SK-N-SH (cell line): ENCODE measurements around the gene NOD2. TPM values are rescaled to one million over a fixed set of nuclear protein-coding genes. Genes with fewer than 3 reads are reported as not detected.

Experiments
- CTCF ChIA-PET: fragments of 300-600, 350-600 bp; formaldehyde crosslinking; extraction: SDS; loops from one replicate; lab custom pipeline; 2021; lab: Yijun Ruan, JAX
- POLR2A ChIA-PET: fragments of 350-600 bp; sonication (Branson Sonifier 250); formaldehyde crosslinking; extraction: SDS; loops from one replicate; lab custom pipeline; 2020; ENCODE audit warnings: antibody characterized with exemption, inconsistent platforms; lab: Yijun Ruan, JAX
- DNase-seq: peaks from one replicate; pipeline ENCODE4 v3.0.0; 2012
- H2AFZ ChIP-seq: fragments of 200-600 bp; sonication (generic); 2 replicates; pipeline ENCODE4 v1.8.1; 2016; ENCODE audit warnings: antibody characterized with exemption, mild to moderate bottlenecking, low read depth
- H3F3A ChIP-seq: fragments of 200-600 bp; sonication (generic); replicated peaks from 2 replicates; pipeline ENCODE3; 2016; ENCODE audit warnings: antibody characterized with exemption, mild to moderate bottlenecking; ENCODE audit not compliant: insufficient read depth
- H3K27ac ChIP-seq, 2 experiments: fragments of 200-500 bp in 1 of 2; fragments of 200-600 bp in 1 of 2; sonication (Bioruptor generic) in 1 of 2; sonication (generic), shearing (Covaris generic) in 1 of 2; 2 replicates each; pipeline versions ENCODE4 v1.5.1 to v1.6.1; 2014 to 2016; ENCODE audit warnings: low read depth in 2 of 2, inconsistent platforms in 1 of 2, low read length in 1 of 2, mild to moderate bottlenecking in 1 of 2, mixed read lengths in 1 of 2
- H3K27me3 ChIP-seq: fragments of 200-600 bp; sonication (generic), shearing (Covaris generic); 2 replicates; pipeline ENCODE4 v1.6.1; 2016; ENCODE audit warnings: mixed run types; ENCODE audit not compliant: insufficient read depth
- H3K36me3 ChIP-seq, 2 experiments: fragments of 200-500 bp in 1 of 2; fragments of 200-600 bp in 1 of 2; sonication (Bioruptor generic) in 1 of 2; sonication (generic) in 1 of 2; replicated peaks in 1 of 2; 2 replicates each; pipeline versions ENCODE3 to v1.5.1; 2014 to 2016; ENCODE audit warnings: low read length in 1 of 2, mild to moderate bottlenecking in 1 of 2; ENCODE audit not compliant: insufficient read depth in 2 of 2, control insufficient read depth in 1 of 2
- H3K4me1 ChIP-seq, 2 experiments: fragments of 200-500 bp in 1 of 2; fragments of 200-600 bp in 1 of 2; sonication (Bioruptor generic) in 1 of 2; sonication (generic), shearing (Covaris generic) in 1 of 2; 2 replicates each; pipeline versions ENCODE4 v1.5.1 to v1.6.1; 2014 to 2016; ENCODE audit warnings: low read depth in 1 of 2, low read length in 1 of 2, mixed run types in 1 of 2; ENCODE audit not compliant: insufficient read depth in 2 of 2, control insufficient read depth in 1 of 2
- H3K4me2 ChIP-seq: fragments of 200-600 bp; sonication (generic), shearing (Covaris generic); 2 replicates; pipeline ENCODE4 v1.6.1; 2017; ENCODE audit warnings: mixed run types
- H3K4me3 ChIP-seq, 2 experiments: fragments of 200-500 bp in 1 of 2; fragments of 200-600 bp in 1 of 2; sonication (Bioruptor generic) in 1 of 2; sonication (generic), shearing (Covaris generic) in 1 of 2; 2 replicates each; pipeline versions ENCODE4 v1.5.1 to v1.8.1; 2014 to 2016; ENCODE audit warnings: low read depth in 2 of 2, inconsistent platforms in 1 of 2, low read length in 1 of 2, mild to moderate bottlenecking in 1 of 2, mixed read lengths in 1 of 2, moderate library complexity in 1 of 2
- H3K79me2 ChIP-seq: fragments of 200-600 bp; sonication (generic); 2 replicates; pipeline ENCODE4 v1.8.1; 2017; ENCODE audit warnings: mild to moderate bottlenecking; ENCODE audit not compliant: insufficient read depth
- H3K9ac ChIP-seq: fragments of 200-600 bp; sonication (generic); 2 replicates; pipeline ENCODE4 v1.6.1; 2017; ENCODE audit warnings: mixed run types
- H3K9me2 ChIP-seq: fragments of 200-600 bp; sonication (generic); 2 replicates; pipeline ENCODE4 v1.6.1; 2017; ENCODE audit warnings: mixed run types
- H3K9me3 ChIP-seq: fragments of 200-600 bp; sonication (generic); 2 replicates; pipeline ENCODE4 v1.6.1; 2017; ENCODE audit warnings: mixed run types, mild to moderate bottlenecking, moderate library complexity
- H4K20me1 ChIP-seq: fragments of 200-600 bp; sonication (generic); 2 replicates; pipeline ENCODE4 v1.6.1; 2017; ENCODE audit warnings: mild to moderate bottlenecking, mixed run types; ENCODE audit not compliant: insufficient read depth
- CHD2 ChIP-seq: fragments of 150-350 bp; IDR thresholded peaks from 2 replicates; pipeline ENCODE4 v1.6.1; 2018; ENCODE audit warnings: low read length; ENCODE audit not compliant: partially characterized antibody
- CTCF ChIP-seq: fragments of 200-600 bp; sonication (generic); IDR thresholded peaks from 2 replicates; pipeline ENCODE4 v1.6.1; 2017; ENCODE audit warnings: antibody characterized with exemption, mild to moderate bottlenecking, moderate library complexity
- GABPA ChIP-seq: IDR thresholded peaks from 2 replicates; pipeline ENCODE4 v1.4.0; 2012; ENCODE audit warnings: low read depth, mild to moderate bottlenecking
- MEF2A ChIP-seq: IDR thresholded peaks from 2 replicates; pipeline ENCODE4 v1.4.0; 2012; ENCODE audit warnings: low read depth, borderline replicate concordance
- PBX3 ChIP-seq: IDR thresholded peaks from 2 replicates; pipeline ENCODE4; 2012
- RAD21 ChIP-seq: IDR thresholded peaks from 2 replicates; pipeline ENCODE4 v1.6.1; 2012; ENCODE audit warnings: mild to moderate bottlenecking, low read length
- RCOR1 ChIP-seq: fragments of 150-350 bp; IDR thresholded peaks from 2 replicates; pipeline ENCODE4 v1.6.1; 2017; ENCODE audit warnings: antibody characterized with exemption, low read length
- REST ChIP-seq: IDR thresholded peaks from 2 replicates; pipeline ENCODE4 v1.6.1; 2012; ENCODE audit warnings: mild to moderate bottlenecking, low read depth, low read length, moderate library complexity
- RFX5 ChIP-seq: IDR thresholded peaks from 2 replicates; pipeline ENCODE4 v1.6.1; 2012; ENCODE audit warnings: mild to moderate bottlenecking, improper control_type of control experiment, low read length
- SMC3 ChIP-seq: IDR thresholded peaks from 2 replicates; pipeline ENCODE4 v1.6.1; 2012; ENCODE audit warnings: low read depth, low read length, improper control_type of control experiment
- TAF1 ChIP-seq: IDR thresholded peaks from 2 replicates; pipeline ENCODE4 v1.6.1; 2012; ENCODE audit warnings: low read depth, mild to moderate bottlenecking, low read length, moderate library complexity, borderline replicate concordance
- USF1 ChIP-seq: IDR thresholded peaks from 2 replicates; pipeline ENCODE4 v1.4.0; 2012; ENCODE audit warnings: low read depth, borderline replicate concordance
- WGBS: methylation state at CpG from one replicate; pipeline ENCODE4 v1.1.6; 2017; ENCODE audit warnings: low lambda C conversion rate; 5-methylcytosine and 5-hydroxymethylcytosine counted together
- polyA plus RNA-seq, 3 experiments: library from polyadenylated mRNA; depleted of rRNA; stranded (reverse); fragments of >200 nt; gene quantifications; 2 replicates each; pipeline ENCODE4 v1.2.3, GENCODE V29; 2012

NOD2 gene
- polyA plus RNA-seq, 1 of the 3 experiments (the other 2 are of a cell fraction), result not detected

- Histone ChIP-seq H2AFZ (no peak overlapping the region), H3K4me3 (no peak overlapping the region), H3K9me3 (no peaks in the 10 kb centered on the region; the same call in 1 of the 2 replicates), H3K27me3 (no peaks in the 10 kb centered on the region), H4K20me1 (no peaks in the 10 kb centered on the region), H3K4me1 (peaks cover 0 to 19% of the 10 kb centered on the region in 2 experiments; a peak in 1 of 4 replicates), H3K79me2 (no peaks in the 10 kb centered on the region), H3K4me2 (no peak overlapping the region), H3K36me3 (no peaks in the 10 kb centered on the region), H3K9me2 (no peaks in the 10 kb centered on the region), H3K27ac (no peak overlapping the region), H3K9ac (no peak overlapping the region), H3F3A (no peaks in the 10 kb centered on the region)
- ChIA-PET POLR2A (no interaction called here), CTCF (no interaction called here)
- no peak for TF ChIP-seq RCOR1
- no peak for TF ChIP-seq RAD21
- no peak for TF ChIP-seq USF1
- no peak for TF ChIP-seq GABPA
- TF ChIP-seq CHD2, result no peak
- no peak for TF ChIP-seq TAF1
- no peak for TF ChIP-seq RFX5
- TF ChIP-seq MEF2A, result no peak
- TF ChIP-seq SMC3, result no peak
- TF ChIP-seq REST, result no peak
- no peak for TF ChIP-seq PBX3
- no peak for TF ChIP-seq CTCF
- DNase-seq, result no peak
- WGBS, result 5% methylated on average over 3 of the region's 3 CpGs
These were observed 12.8 kb downstream of the NOD2 start for GRCh38 chr16:50706250-50706649.
